GM11168 (cell line): Measurements from ENCODE around the gene CEP164.

Source experiments
- in situ Hi-C: fragments of 300-500 bp; cut with MboI; formaldehyde crosslinking; loops from one replicate; pipeline ENCODE4 v1.12.0; 2022; ENCODE audit warnings: low sequenced_read_pairs; ENCODE audit not compliant: unreplicated experiment

CEP164 gene

GRCh38 chr11:117454564-117454917, 126.9 kb downstream of the CEP164 start:
- in situ Hi-C loops: loop anchor here (10.0 kb wide), 1 partner anchor 150 kb away; no protein-coding TSS in a partner anchor

DNA sequence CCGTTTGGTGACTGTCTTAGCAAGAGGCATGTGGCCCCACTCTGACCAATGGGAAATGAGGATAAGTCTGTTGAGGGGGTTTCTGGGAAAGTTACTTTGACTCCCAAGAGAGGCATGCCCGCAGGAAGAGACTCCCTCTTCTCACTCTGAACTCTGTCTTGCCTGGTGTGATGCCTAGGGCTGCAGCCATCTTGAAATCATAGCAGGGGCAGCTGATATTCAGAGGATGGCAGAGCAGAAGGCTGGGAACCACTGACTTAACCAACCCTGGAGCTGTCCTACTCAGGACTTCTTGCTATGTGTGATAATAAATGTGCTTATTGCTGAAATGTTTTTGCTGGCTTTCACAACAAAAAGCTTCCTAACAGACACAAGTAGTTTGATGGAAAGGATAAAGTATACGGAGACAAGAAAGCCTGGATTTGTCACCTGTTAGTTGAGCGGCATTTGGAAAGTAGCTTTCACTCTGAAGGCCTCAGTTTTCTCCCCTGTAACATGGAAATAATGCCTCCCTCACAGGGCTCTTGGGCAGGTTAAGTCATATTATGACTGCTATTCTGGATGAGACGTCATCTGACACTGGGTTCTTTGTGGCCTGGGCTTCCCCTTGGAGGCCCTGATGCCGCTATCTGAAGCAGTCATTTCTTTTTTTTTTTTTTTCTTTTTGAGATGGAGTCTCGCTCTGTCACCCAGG, 128.5 kb downstream of the CEP164 start:
- in situ Hi-C loops: loop anchor here (10.0 kb wide), 1 partner anchor 149 kb away; no protein-coding TSS in a partner anchor

GRCh38 chr11:117456721-117457029, 129.0 kb downstream of the CEP164 start:
- in situ Hi-C loops: loop anchor here (10.0 kb wide), 1 partner anchor 148 kb away; no protein-coding TSS in a partner anchor

DNA sequence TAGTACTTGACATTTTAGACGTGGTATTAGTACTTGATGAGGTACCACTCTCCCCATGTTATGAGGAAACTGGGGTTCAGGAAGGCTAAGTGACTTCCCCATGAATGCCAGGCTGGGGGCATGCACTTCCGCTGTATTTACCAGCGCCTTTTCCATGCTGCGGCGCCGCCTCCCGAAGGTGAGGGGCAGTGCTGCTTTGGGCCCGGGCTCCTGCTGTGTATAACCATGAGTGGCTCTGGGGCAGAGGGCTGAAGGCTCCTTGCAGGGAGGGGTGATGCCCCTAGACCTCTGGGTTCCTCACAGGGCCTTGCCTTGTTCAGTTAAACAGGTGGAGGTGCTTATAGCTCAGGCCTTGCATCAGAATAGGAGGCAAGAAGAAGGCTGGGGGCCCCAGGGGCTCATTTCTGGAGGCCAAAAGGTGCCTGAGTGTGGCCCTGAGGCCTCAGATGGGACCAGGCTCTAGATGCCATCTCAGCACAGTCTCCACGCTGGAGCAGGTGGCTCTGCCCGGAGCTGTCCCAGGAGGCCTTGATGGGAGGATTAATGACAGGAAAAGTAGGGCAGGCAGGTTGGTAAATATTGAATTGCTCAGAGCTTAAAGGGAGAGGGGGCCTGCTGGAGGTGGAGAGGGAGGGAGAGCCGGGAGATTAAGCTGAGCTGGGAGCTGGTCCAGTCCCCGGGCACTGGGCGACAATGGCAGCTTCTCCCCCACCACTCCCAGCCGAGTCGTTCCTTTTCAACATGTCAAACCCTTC, 129.6 kb downstream of the CEP164 start:
- in situ Hi-C loops: loop anchor here (10.0 kb wide), 1 partner anchor 148 kb away; no protein-coding TSS in a partner anchor

DNA sequence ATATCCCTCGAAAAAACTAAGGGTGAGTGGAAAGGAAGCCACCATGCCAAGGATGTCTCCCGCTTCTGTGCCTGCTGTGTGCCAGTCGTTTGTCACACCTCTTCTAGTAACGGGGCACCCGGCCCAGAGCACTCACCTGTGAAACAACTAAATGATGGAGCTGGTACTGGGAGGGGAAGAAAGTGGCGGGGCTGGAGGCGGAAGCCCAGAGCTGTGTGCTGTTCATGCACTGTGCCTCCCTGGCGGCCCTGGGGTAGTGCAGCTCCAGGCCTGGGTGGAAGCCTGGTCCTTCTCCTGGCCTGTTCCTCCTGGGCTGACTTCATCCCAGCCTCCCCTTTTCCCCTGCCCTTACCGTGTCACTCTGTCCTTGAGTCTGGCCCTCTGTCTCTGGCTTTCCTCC, 130.2 kb downstream of the CEP164 start:
- in situ Hi-C loops: loop anchor here (10.0 kb wide), 1 partner anchor 147 kb away; no protein-coding TSS in a partner anchor

DNA sequence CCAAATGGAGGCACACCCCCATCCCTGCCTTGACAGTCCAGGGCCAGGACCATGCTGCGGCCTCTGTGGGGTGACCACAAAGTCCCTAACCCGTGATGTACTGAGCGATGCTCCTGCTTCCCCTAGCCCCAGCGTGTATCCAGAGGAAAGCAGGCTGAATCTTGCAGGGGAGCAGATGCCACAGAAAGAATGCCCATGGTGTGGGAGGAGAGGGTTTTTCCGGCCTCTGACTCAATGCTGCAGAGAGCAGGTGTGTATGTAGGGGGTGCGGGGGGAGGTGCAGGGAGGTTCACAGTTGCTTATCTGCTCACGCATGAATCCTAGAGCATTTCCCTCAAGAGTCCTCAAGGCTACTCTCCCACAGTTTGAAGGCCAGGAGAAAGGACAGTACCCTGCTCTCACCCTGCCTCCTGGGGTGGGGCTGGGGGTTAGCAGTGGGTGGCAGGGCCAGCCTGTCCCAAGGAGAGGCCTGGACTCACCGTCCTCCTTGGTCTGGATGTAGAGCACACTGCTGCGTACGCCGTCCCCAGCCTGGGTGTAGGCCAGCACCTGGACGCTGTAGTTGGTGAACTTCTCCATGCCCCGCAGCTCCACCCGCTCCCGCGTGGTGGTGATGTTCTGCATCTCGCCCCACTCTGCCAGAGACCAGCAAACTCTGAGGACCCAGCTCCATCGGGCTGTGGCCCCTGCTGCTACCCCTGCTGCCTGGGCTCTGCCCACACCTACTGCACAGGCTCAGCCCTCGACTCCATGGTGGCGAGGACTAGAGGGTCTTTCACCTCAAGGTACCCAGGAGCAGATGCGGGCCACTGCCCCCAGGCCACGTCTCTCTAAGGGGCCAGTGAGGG, 130.8 kb downstream of the CEP164 start:
- in situ Hi-C loops: loop anchor here (10.0 kb wide), 1 partner anchor 146 kb away; no protein-coding TSS in a partner anchor

- in situ Hi-C loops: loop anchor here (10.0 kb wide), 1 partner anchor 145 kb away; no protein-coding TSS in a partner anchor
Observed at GRCh38 chr11:117459123-117459978, 131.7 kb downstream of the CEP164 start.

DNA sequence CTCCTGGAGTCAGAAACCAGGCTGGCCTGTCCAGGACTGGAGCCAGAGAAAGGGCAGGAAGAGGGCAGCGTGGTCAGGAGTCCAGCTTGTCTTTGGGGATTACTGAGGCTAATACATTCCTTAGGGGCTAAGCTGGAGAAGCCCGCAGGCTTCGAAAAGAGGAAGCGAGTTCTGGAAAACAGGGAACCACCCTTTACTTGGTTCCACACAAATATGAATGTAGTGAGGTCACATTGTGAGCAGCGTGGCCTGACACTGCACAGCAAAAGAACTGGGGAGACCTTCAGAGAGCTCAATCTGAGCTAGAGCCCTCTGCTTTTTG, 132.3 kb downstream of the CEP164 start:
- in situ Hi-C loops: loop anchor here (10.0 kb wide), 1 partner anchor 145 kb away; no protein-coding TSS in a partner anchor

GRCh38 chr11:117461396-117462182, 133.9 kb downstream of the CEP164 start:
- in situ Hi-C loops: no loop called here

- in situ Hi-C loops: no loop called here
Observed at GRCh38 chr11:117462183-117462863, 134.7 kb downstream of the CEP164 start.

- in situ Hi-C loops: no loop called here
Observed at GRCh38 chr11:117462864-117463247, 135.2 kb downstream of the CEP164 start.
